Pancreas (tissue), 10 donors: ENCODE data around the gene RIBC2. TPM values are rescaled to one million over a fixed set of nuclear protein-coding genes. Genes with fewer than 3 reads are reported as not detected.
"Not testable (repeated sequence)": the region's sequence is repeated elsewhere in the genome, so short reads cannot be mapped to it uniquely, and the experiment has no call there.

Experiments used
- ATAC-seq, 4 donors: fragments of 200-7000 bp; cut with Tn5 transposase; one replicate each; pipeline versions ENCODE4 v1.8.0 to v1.9.1; 2020; ENCODE audit warnings: mild to moderate bottlenecking in 4 of 4, moderate library complexity in 4 of 4
- DNase-seq, 6 donors: peaks; one replicate each; pipeline ENCODE4 v3.0.0-alpha.2; 2020
- FAIRE-seq: peaks from 2 replicates; lab custom pipeline; 2012; peaks lifted over from hg19 to GRCh38; lab: Jason Lieb, UNC
- H3K27ac ChIP-seq, 4 donors: fragments of 200-600 bp; sonication (generic); 1 replicate in 3 of 4; 2 replicates in 1 of 4; pipeline versions ENCODE4 v1.5.0 to v1.8.0; 2020
- H3K27me3 ChIP-seq, 4 donors: fragments of 200-600 bp; one replicate each; pipeline ENCODE4 v1.8.0; 2021
- H3K36me3 ChIP-seq, 3 donors: fragments of 200-600 bp; sonication (generic) in 1 of 3; one replicate each; pipeline versions ENCODE4 v1.5.0 to v1.8.0; 2020 to 2021
- H3K4me1 ChIP-seq, 3 donors: fragments of 200-600 bp; one replicate each; pipeline ENCODE4 v1.8.0; 2021
- H3K4me3 ChIP-seq, 4 donors: fragments of 200-600 bp; sonication (generic) in 2 of 4; one replicate each; pipeline versions ENCODE4 v1.5.0 to v1.8.0; 2020 to 2021
- H3K9me3 ChIP-seq, 4 donors: fragments of 200-600 bp; one replicate each; pipeline ENCODE4 v1.8.0; 2021
- WGBS, 2 donors: extraction: QIAGEN DNeasy Blood & Tissue Kit; methylation state at CpG; one replicate each; pipeline ENCODE4 v1.1.7; 2013; 5-methylcytosine and 5-hydroxymethylcytosine counted together
- intact Hi-C, 3 donors: fragments of 100-400 bp; cut with DNase I; formaldehyde crosslinking; loops; one replicate each; pipeline versions ENCODE4 v1.11.1 to v1.14.2; 2022
- polyA plus RNA-seq, 2 donors: library from polyadenylated mRNA; stranded (reverse); fragments of 200-250 nt; gene quantifications; one replicate each; pipeline ENCODE4 v1.2.3, GENCODE V29; 2013
- total RNA-seq, 6 donors: library from RNA; stranded (reverse); fragmentation: NEBNext Ultra II Directional in 4 of 6; extraction: Animal tissue kit (Norgen Biotek cat#: 25700) in 4 of 6; gene quantifications; one replicate each; pipeline versions ENCODE4 v1.2.1 to v1.2.4, GENCODE V29; 2021 to 2023
- TF ChIP-seq, protein P1 (sequence below), 4 donors: fragments of 200-600 bp; sonication (generic) in 3 of 4; IDR thresholded peaks; one replicate each; pipeline versions ENCODE4 v1.5.0 to v1.8.0; 2021; ENCODE audit warnings: antibody characterized with exemption in 4 of 4
- donor health status: healthy with polysubstance abuse.
- donor health status: DM: no; HTN: no; CAD: no; lungs with moderate emphysema.
- donor health status: DM: no; HTN: no; CAD: no.
- donor health status: control.
- donor health status: control.
- donor health status: Bipolar disorder and iron deficiency.
- donor health status: DM: yes; HTN: yes; CAD: no.
- donor health status: DM: no; HTN: no; CAD: no.
- donor health status: DM: no; HTN: no; CAD: no.
- donor health status: DM: yes; HTN: yes; CAD: no.

The RIBC2 gene
- total and polyA plus RNA-seq, 8 donors = 0.12 to 1.7 (median 0.34) TPM; not detected in 2

DNA sequence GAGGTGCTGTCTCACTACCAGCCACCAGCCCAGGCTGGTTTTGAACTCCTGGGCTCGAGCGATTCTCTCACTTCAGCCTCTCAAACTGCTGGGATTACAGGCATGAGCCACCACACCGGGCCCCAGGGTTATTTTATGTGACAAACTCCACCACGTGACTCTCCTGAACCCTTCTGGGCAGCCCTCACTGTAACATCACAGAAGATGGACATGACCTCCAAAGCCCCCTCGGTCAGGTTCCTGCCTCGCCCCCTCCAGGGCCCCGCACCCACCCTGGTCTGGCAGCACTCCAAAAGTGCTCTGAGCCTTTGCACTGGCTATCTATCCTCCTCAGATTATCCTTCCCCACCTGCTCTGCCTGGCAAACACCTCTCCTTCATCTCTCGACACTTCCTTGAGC, 43.3 kb downstream of the RIBC2 start:
- no peak for FAIRE-seq
- 60 to 77% methylated on average over 8 of the region's 8 CpGs for whole genome bisulfite sequencing, 2 donors
- H3K4me1 ChIP-seq = no peaks in the 10 kb centered on the region
- H3K9me3 ChIP-seq = no peaks in the 10 kb centered on the region
- H3K27ac ChIP-seq = no peak overlapping the region
- H3K27me3 ChIP-seq = no peaks in the 10 kb centered on the region
- TF ChIP-seq, protein P1, sequence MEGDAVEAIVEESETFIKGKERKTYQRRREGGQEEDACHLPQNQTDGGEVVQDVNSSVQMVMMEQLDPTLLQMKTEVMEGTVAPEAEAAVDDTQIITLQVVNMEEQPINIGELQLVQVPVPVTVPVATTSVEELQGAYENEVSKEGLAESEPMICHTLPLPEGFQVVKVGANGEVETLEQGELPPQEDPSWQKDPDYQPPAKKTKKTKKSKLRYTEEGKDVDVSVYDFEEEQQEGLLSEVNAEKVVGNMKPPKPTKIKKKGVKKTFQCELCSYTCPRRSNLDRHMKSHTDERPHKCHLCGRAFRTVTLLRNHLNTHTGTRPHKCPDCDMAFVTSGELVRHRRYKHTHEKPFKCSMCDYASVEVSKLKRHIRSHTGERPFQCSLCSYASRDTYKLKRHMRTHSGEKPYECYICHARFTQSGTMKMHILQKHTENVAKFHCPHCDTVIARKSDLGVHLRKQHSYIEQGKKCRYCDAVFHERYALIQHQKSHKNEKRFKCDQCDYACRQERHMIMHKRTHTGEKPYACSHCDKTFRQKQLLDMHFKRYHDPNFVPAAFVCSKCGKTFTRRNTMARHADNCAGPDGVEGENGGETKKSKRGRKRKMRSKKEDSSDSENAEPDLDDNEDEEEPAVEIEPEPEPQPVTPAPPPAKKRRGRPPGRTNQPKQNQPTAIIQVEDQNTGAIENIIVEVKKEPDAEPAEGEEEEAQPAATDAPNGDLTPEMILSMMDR (IDR thresholded peaks at IDR 0.05) = no peak
- DNase-seq = no peak
- intact Hi-C loops = no loop called here
- no peak overlapping the region for H3K4me3 ChIP-seq
- no peak for ATAC-seq
- no peaks in the 10 kb centered on the region for H3K36me3 ChIP-seq

DNA sequence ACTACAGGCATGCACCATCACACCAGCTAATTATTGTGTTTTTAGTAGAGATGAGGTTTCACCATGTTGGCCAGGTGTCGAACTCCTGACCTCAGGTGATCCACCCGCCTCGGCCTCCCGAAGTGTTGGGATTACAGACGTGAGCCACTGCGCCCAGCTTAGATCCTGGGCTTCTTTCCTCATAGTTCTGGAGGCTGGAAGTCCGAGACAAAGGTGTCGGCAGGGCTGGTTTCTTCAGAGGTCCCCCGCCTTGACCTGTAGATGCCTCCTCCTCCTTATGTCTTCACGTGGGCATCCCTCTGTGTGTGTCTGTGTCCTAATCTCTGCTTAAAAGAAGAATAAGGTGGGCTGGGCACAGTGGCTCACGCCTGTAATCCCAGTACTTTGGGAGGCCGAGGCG, 45.0 kb downstream of the RIBC2 start:
- intact Hi-C loops = no loop called here
- H3K36me3 ChIP-seq = no peaks in the 10 kb centered on the region
- H3K9me3 ChIP-seq = no peaks in the 10 kb centered on the region
- H3K4me1 ChIP-seq = no peaks in the 10 kb centered on the region
- no peak overlapping the region for H3K4me3 ChIP-seq
- ATAC-seq (no peak), FAIRE-seq (no peak), DNase-seq (no peak)
- no peak overlapping the region for H3K27ac ChIP-seq
- WGBS, 2 donors = 88 to 91% methylated on average over 13 of the region's 13 CpGs
- H3K27me3 ChIP-seq = no peaks in the 10 kb centered on the region
- TF ChIP-seq, protein P1 (IDR thresholded peaks at IDR 0.05) = no peak

DNA sequence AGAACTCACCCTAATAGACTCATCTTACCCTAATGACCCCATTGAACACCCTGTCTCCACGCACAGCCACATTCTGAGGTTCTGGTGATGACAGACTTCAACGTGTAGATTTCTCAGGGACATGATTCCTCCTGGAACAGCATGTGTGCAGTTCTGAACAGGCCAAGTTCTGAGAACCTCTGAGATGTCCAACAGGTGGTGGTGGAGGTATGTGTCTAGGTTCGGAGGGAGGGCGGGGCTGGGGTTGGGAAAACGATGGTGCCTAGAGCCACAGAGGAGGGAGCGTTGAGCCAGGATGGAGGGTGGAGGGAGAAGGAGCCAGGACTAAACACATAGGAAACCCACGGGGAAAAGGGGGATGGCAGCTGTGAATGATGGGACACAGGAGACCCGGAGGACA, 45.7 kb downstream of the RIBC2 start:
- DNase-seq (no peak), FAIRE-seq (no peak), ATAC-seq (no peak)
- TF ChIP-seq, protein P1 (IDR thresholded peaks at IDR 0.05) = no peak
- Histone ChIP-seq H3K27ac (no peak overlapping the region), H3K4me1 (no peaks in the 10 kb centered on the region), H3K9me3 (no peaks in the 10 kb centered on the region), H3K4me3 (no peak overlapping the region), H3K27me3 (no peaks in the 10 kb centered on the region), H3K36me3 (no peaks in the 10 kb centered on the region)
- intact Hi-C loops = no loop called here
- WGBS, 2 donors = 76 to 79% methylated on average over 8 of the region's 8 CpGs

DNA sequence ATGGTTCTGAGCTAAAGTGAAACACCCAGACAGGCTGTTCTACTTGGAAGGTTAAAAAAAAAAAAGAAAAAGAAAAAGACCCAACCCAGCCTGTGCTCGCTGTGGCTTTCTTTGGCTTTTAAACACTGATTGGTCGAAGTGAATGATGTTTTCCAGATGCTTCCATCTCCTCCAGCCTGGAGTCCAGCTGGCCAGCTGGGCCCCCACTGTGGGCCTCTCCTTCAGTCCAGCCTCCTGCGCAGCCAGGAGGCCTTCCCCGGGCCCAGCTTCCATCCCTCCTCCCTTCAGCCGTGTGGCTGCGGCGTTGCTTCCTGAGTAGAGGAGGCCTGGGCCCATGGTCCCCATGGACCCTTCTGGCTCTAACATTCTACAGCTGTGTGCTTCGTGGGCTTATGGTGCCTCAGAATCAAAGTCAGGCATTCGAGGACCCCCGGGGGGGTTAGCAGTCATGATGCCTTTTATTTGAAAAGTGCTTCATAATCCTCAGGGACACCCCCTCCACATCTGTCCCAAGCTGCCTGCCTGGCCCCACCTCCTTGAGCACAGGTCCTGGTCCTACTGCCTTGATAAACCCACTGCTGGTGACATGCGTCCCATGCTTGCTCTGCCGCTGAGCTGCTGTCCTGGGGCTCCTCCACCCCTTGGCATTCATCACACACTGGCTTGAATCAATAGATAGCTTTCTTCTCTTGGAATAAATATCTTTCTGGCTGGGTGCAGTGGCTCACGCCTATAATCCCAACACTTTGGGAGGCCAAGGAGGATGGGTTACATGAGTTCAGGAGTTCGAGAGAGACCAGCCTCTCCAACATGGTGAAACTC, 47.0 kb downstream of the RIBC2 start:
- peak in 3 of 4 donors; percentile 18 to 72 (median 62) for ATAC-seq
- H3K9me3 ChIP-seq = no peaks in the 10 kb centered on the region
- H3K27me3 ChIP-seq = no peaks in the 10 kb centered on the region
- intact Hi-C loops = no loop called here
- no peak for FAIRE-seq
- no peaks in the 10 kb centered on the region for H3K4me1 ChIP-seq
- peak in 1 of 6 donors; percentile 17 for DNase-seq
- H3K4me3 ChIP-seq = no peak overlapping the region
- 72 to 86% methylated on average over 14 of the region's 14 CpGs for WGBS, 2 donors
- H3K36me3 ChIP-seq = no peaks in the 10 kb centered on the region
- TF ChIP-seq, protein P1 (IDR thresholded peaks at IDR 0.05) = no peak
- no peak overlapping the region for H3K27ac ChIP-seq

DNA sequence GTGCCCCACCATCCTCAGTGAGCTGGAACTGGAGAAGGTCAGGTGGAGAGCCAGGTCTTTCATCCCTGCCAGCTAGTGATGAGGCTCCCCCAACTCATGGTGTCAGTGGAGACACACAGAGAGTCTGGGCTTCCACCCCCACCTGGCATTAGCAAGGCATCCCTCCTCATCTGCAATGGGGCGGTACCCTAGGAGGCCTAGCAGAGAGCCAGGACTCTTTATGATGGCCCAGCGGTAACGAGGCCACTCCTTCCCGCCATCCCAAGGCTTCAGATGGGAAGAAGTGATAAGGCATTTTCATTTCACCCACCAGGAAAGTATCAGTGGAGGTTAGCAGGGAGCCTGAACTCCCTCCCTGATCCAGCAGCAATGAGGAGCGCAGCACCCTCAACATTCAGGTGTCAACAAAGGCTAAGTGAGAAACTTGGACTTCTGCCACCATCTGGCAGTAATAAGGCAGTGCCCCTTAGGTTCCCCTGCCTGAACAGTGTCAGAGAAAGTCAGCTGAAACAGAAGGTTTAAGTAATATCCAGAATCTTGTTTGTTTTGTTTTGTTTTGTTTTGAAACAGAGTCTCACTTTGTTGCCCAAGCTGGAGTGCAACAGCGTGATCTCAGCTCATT, 48.7 kb downstream of the RIBC2 start:
- ATAC-seq (no peak), FAIRE-seq (no peak), DNase-seq (no peak)
- H3K27ac ChIP-seq = no peak overlapping the region
- no peaks in the 10 kb centered on the region for H3K9me3 ChIP-seq
- TF ChIP-seq, protein P1 (IDR thresholded peaks at IDR 0.05) = no peak
- H3K4me1 ChIP-seq = no peaks in the 10 kb centered on the region
- WGBS, 2 donors = 78 to 88% methylated on average over 6 of the region's 6 CpGs
- no peak overlapping the region for H3K4me3 ChIP-seq
- no peaks in the 10 kb centered on the region for H3K36me3 ChIP-seq
- intact Hi-C loops = no loop called here
- H3K27me3 ChIP-seq = no peaks in the 10 kb centered on the region

DNA sequence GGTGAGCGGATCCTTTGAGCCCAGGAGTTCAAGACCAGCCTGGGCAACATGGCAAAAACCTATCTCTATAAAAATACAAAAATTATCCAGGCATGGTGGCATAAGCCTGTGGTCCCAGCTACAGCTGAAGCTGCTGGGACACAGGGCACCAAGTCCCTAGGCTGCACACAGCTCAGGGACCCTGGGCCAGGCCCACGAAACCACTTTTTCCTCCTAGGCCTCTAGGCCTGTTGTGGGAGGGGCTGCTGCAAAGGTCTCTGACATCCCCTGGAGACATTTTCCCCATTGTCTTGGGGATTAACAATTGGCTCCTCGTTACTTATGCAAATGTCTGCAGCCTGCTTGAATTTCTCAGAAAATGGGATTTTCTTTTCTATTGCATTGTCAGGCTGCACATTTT, 50.2 kb downstream of the RIBC2 start:
- not testable (repeated sequence) for H3K4me1 ChIP-seq, H3K27me3 ChIP-seq
- 88 to 90% methylated on average over 3 of the region's 3 CpGs for WGBS, 2 donors

More for the DNA sequence above, 50.2 kb downstream of the RIBC2 start:
- intact Hi-C loops, H3K36me3 ChIP-seq, H3K27ac ChIP-seq, H3K9me3 ChIP-seq, DNase-seq, ATAC-seq, H3K4me3 ChIP-seq, FAIRE-seq: not testable (repeated sequence)
